OCI-LY7 (cell line): ENCODE measurements around the gene CEP112.

Source experiments
- CTCF ChIP-seq: fragments of 200-600 bp; sonication (generic); conservative IDR thresholded peaks from 2 replicates; pipeline ENCODE4 v1.5.1; 2014; ENCODE audit warnings: mild to moderate bottlenecking, antibody characterized with exemption, low read length, moderate library complexity, mixed read lengths
- EZH2phosphoT487 ChIP-seq: fragments of 200-600 bp; sonication (generic); IDR thresholded peaks from 2 replicates; pipeline ENCODE4 v1.6.1; 2018; ENCODE audit warnings: low read depth, borderline replicate concordance, mild to moderate bottlenecking, mixed run types, antibody characterized with exemption, low read length, moderate library complexity, mixed read lengths

- TF ChIP-seq CTCF (no peak), EZH2phosphoT487 (no peak)
These were observed 275.5 kb downstream of the CEP112 start for GRCh38 chr17:65916425-65916824.
